Kidney epithelial cell (primary cell): ENCODE data around the gene IL12RB2. TPM values are rescaled to one million over a fixed set of nuclear protein-coding genes. Genes with fewer than 3 reads are reported as not detected.

Experiments used
- DNase-seq: peaks from one replicate; pipeline ENCODE4 v3.0.0-alpha.2; 2010; ENCODE audit warnings: low read depth
- H3K27me3 ChIP-seq: 2 replicates; pipeline ENCODE4 v1.6.0; 2011; ENCODE audit warnings: low read length; ENCODE audit not compliant: control insufficient read depth, insufficient read depth
- H3K36me3 ChIP-seq: 2 replicates; pipeline ENCODE4 v1.5.1; 2011; ENCODE audit warnings: low read length; ENCODE audit not compliant: control insufficient read depth, insufficient read depth
- H3K4me3 ChIP-seq: 2 replicates; pipeline ENCODE4 v1.5.1; 2011; ENCODE audit warnings: low read depth, mild to moderate bottlenecking, control low read depth, low read length
- total RNA-seq: library from RNA; depleted of rRNA; stranded (reverse); fragments of >200 nt; gene quantifications from 2 replicates; pipeline ENCODE4 v1.2.3, GENCODE V29; 2015
- TF ChIP-seq, protein P1 (sequence below): IDR thresholded peaks from 2 replicates; pipeline ENCODE4 v1.5.1; 2011; ENCODE audit warnings: mild to moderate bottlenecking, moderate library complexity, low read length, control low read depth, inconsistent platforms; ENCODE audit not compliant: insufficient read depth, poor library complexity, severe bottlenecking

IL12RB2 gene
- total RNA-seq, 1 donor from 2014 or later, result 0.17 TPM

DNA sequence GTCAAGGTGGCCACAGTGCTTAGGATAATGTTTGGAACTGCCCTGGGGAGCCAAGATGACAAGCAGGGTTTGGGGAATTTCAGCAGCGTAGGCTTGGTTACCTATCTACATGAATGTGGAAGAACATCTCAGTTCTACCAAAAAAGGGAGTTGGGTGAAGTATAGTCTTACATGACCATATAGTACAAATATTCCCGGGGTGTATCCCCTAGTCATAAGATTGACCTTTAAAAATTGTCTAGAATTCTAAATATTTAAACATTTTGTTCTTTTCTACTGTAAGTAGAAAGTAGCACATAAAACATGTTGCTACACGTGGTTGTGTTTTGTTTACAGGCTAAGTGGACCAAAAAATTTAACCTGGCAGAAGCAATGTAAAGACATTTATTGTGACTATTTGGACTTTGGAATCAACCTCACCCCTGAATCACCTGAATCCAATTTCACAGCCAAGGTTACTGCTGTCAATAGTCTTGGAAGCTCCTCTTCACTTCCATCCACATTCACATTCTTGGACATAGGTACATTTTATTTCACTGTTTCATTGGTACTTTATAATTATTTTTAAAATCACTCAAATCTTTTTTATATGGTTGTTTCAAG, 20.3 kb downstream of the IL12RB2 start:
- no peak for DNase-seq
- TF ChIP-seq, protein P1, sequence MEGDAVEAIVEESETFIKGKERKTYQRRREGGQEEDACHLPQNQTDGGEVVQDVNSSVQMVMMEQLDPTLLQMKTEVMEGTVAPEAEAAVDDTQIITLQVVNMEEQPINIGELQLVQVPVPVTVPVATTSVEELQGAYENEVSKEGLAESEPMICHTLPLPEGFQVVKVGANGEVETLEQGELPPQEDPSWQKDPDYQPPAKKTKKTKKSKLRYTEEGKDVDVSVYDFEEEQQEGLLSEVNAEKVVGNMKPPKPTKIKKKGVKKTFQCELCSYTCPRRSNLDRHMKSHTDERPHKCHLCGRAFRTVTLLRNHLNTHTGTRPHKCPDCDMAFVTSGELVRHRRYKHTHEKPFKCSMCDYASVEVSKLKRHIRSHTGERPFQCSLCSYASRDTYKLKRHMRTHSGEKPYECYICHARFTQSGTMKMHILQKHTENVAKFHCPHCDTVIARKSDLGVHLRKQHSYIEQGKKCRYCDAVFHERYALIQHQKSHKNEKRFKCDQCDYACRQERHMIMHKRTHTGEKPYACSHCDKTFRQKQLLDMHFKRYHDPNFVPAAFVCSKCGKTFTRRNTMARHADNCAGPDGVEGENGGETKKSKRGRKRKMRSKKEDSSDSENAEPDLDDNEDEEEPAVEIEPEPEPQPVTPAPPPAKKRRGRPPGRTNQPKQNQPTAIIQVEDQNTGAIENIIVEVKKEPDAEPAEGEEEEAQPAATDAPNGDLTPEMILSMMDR, result no peak
- Histone ChIP-seq H3K4me3 (no peak overlapping the region), H3K36me3 (no peaks in the 10 kb centered on the region), H3K27me3 (no peaks in the 10 kb centered on the region)

DNA sequence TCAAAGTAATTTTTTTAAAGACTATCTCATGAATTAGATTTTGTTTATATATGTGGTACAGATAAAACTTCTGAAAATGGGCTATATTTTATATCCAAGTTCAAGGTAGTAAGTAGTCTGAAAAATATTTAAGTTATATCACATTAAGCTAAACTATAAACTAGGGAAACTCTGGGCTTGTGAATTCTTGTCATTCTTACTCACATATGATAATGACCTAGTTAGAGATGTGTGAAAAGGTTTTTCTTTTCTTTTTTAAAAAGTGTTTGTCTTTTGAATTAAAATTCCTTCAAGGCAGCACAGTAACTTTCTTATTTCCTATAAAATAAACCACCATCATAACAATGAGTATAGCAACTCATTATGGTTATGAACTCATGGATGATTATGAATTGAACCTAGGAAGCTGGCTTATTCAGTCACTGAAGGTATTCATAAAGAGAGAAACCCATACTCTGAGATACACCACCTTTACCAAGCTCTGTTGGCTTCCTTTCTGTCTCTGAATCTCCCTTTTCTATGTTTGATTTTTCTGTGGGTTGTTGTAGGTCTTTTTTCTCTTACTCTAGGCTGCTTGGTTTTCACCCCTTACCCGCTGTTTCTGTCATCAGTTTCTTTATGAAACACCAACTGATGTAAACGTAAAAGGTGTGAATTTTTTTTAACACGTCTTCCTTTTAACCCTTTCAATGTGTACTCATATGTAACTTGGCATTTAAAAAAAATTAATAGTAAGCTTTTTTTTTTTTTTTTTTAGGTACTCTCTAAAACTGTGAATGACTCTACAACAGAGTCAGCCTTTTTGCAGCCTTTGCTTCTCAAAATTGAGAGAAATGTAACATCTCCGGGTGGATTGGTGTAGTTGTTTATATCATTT, 25.2 kb downstream of the IL12RB2 start:
- H3K27me3 ChIP-seq, result no peaks in the 10 kb centered on the region
- H3K4me3 ChIP-seq, result no peak overlapping the region
- no peak for DNase-seq
- TF ChIP-seq, protein P1, result no peak
- H3K36me3 ChIP-seq, result no peaks in the 10 kb centered on the region

- DNase-seq, result no peak
Measured at GRCh38 chr1:67333603-67334002, 25.9 kb downstream of the IL12RB2 start.

DNA sequence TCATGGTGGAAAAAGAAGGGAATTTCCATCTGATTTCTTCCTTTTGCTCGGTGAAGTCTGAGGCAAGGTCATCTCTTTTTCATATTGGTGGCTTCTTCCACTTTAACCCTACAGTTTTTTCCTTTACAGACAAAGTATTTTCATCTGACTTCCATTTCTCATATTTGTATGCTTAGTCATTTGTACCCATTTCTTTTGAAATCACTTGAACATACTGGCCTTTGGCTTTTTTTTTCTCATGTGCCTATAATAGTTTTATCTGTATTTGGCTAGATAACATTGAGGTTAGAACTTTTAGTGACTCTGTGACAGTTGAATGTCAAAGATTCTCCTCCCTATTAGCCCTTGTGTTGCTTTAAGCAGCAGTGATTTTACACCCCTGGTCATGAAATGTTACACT, 27.7 kb downstream of the IL12RB2 start:
- TF ChIP-seq, protein P1, result no peak
- no peak for DNase-seq

More at GRCh38 chr1:67333603-67334002, 25.9 kb downstream of the IL12RB2 start:
- no peaks in the 10 kb centered on the region for H3K36me3 ChIP-seq
- no peaks in the 10 kb centered on the region for H3K27me3 ChIP-seq
- H3K4me3 ChIP-seq, result no peak overlapping the region
- TF ChIP-seq, protein P1, result no peak

DNA sequence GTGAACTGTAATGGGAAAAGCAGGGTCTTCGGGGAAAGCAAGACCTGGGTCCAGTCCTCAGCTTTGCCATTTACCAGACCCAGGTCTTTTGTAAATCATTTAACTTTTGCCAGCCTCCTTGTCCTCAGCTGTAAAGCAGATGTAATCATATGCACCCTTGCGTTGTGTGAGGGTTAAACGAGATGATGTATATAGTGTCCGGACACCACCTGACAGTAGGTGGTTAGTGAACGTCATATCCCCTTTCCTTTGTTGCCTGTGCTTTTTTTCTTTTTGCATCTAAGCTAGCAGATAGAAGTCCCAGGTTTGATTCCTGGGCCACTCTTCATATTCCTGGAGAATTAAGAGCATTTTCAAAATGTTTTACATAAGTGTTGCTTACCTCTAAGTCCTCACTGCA, 28.5 kb downstream of the IL12RB2 start:
- no peak for DNase-seq
- TF ChIP-seq, protein P1, result no peak
- H3K36me3 ChIP-seq, result no peaks in the 10 kb centered on the region
- no peak overlapping the region for H3K4me3 ChIP-seq
- H3K27me3 ChIP-seq, result no peaks in the 10 kb centered on the region

More for the DNA sequence above, 27.7 kb downstream of the IL12RB2 start:
- H3K27me3 ChIP-seq, result no peaks in the 10 kb centered on the region
- H3K4me3 ChIP-seq, result no peak overlapping the region
- no peaks in the 10 kb centered on the region for H3K36me3 ChIP-seq

DNA sequence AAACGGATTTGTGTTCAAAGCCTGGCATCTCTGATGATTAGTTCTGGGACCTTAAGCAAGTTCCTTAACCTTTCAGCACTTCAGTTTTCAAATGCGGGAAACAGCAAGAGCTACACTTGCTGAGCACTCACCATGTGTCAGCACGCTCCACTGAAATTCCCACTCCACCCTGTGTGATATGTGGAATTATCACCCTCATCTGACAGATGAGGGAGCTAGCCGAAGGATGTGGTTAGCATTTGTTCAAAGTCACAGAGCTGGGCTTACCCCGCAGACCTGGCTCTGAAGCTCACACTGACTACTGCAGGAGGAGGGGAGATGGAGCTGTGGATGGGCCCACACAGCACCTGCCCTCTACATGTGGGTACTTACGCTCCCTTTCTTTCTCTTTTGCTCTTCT, 29.1 kb downstream of the IL12RB2 start:
- TF ChIP-seq, protein P1, result no peak
- DNase-seq, result no peak
- Histone ChIP-seq H3K27me3 (no peaks in the 10 kb centered on the region), H3K36me3 (no peaks in the 10 kb centered on the region), H3K4me3 (no peak overlapping the region)
